ENCODE data around the gene RTRAF.
A peak's percentile ranks its signal among the peaks of the same experiment; 100 is the strongest.

RTRAF gene

DNA sequence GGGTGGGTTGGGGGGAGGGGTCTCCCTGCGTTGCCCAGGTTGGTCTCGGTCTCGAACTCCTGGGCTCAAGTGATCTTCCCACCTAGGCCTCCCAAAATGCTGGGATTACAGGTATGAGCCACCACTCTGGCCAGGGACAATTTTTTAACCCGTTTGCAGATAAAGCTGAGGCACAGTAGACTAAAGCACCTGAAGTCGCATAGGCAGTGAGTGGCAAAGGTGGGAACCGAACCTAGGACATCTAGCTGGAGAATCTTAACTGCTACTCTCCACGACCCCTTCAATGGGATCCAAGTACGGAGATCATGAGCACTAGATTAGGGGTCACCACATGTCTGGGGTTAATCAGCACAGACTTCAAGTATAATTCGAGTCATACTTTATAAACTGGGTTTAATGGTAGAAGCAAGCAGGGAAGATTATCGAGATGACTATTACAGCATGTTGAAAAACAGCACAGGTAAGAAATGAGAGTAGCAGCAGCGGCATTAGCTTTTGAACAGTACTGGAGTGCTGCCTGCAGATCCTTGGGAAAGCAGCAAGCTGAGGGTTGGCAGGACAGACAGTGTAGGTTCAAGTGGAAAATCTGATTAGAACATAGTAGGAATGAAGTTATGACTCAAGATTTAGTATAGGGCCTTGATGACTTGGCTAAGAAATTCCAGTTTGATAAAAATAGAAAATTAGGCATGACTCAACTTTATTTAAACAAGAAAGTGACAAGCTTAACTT is 55.6 kb downstream of the RTRAF start:
- no peak for DNase-seq (ENCODE audit: low read depth)
- TF ChIP-seq, protein P1, sequence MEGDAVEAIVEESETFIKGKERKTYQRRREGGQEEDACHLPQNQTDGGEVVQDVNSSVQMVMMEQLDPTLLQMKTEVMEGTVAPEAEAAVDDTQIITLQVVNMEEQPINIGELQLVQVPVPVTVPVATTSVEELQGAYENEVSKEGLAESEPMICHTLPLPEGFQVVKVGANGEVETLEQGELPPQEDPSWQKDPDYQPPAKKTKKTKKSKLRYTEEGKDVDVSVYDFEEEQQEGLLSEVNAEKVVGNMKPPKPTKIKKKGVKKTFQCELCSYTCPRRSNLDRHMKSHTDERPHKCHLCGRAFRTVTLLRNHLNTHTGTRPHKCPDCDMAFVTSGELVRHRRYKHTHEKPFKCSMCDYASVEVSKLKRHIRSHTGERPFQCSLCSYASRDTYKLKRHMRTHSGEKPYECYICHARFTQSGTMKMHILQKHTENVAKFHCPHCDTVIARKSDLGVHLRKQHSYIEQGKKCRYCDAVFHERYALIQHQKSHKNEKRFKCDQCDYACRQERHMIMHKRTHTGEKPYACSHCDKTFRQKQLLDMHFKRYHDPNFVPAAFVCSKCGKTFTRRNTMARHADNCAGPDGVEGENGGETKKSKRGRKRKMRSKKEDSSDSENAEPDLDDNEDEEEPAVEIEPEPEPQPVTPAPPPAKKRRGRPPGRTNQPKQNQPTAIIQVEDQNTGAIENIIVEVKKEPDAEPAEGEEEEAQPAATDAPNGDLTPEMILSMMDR (IDR thresholded peaks at IDR 0.05; ENCODE audit: control insufficient read depth, extremely low read depth, insufficient read depth) = no peak
- H3K4me3 ChIP-seq (ENCODE audit: low read depth, low read length) = no peak overlapping the region

DNA sequence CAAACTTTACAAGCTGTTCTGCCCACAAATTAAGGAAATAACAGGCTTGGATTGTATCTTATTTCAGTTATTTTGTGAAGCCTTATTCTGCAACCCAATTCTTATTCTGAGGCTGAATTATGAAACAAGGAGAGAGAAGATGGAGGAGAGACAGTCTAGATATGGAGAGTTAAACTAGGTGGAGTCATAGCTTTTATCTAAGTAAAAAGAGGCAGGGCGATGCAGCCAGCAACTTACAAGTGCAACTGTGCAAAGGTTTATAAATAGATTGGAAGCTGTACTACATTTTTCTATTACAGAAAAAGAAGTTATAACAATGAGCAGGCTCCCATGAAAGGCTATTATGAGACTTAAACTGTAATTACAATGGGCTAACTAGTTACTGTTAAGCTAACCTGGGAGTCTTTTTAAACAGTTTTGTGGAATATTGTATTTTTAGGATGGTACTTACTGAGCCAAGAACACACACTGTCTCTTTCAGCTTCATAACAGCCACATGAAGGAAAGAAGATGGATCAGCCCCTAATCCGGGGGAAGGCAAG is 57.1 kb downstream of the RTRAF start:
- TF ChIP-seq, protein P1 (IDR thresholded peaks at IDR 0.05; ENCODE audit: control insufficient read depth, extremely low read depth, insufficient read depth) = no peak

DNA sequence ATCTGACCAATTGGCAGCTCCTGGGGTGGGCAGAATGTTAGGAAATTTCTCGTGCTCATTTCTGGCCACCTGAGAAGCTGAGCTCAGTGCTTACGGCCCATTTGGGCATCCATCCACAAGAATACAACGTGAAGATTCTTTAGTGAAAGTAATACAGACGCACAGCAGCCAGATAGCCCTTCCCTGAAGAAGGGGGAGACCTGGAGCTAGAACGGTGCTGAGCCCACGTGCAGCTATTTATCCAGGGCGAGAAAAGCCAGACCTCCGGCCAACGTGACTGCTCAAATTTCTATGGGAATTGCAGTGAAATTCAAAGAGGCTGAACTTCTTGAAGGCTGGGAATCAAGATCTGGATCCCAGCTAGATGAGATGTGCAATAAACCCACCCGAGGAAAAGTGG is 58.8 kb downstream of the RTRAF start:
- H3K4me3 ChIP-seq (ENCODE audit: low read depth, low read length) = no peak overlapping the region
- DNase-seq (ENCODE audit: low read depth) = no peak

More for the DNA sequence above, 57.1 kb downstream of the RTRAF start:
- DNase-seq (ENCODE audit: low read depth) = no peak
- no peak overlapping the region for H3K4me3 ChIP-seq (ENCODE audit: low read depth, low read length)

DNA sequence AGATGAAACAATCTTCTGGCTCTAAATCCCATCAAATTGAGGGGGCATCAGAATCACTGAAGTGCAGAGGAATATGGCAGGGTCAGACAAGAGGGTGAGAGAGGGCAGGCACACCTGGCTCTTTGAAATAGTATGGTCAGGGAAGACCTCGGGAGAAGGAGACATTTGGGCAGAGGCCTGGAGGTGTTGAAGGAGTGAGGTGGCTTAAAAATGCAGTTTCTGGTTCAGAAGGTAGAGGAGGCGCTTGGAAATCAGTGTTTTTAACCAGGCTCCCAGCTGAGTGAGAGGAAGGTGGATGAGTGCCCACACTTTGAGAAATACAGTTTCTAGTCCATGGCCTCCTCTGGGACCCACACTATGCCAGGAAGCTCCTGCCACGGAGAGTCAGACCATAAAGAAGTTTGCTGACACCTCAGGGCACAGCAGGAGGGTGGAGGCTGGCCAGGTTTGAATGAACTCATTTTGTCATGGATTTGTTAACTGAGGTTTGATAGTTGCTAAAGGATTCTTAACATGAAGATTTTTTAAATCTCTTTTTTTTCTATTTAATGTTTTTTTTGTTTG is 59.4 kb downstream of the RTRAF start:
- DNase-seq (ENCODE audit: low read depth) = peak; percentile 68
- TF ChIP-seq, protein P1 (IDR thresholded peaks at IDR 0.05; ENCODE audit: control insufficient read depth, extremely low read depth, insufficient read depth) = no peak
- H3K4me3 ChIP-seq (ENCODE audit: low read depth, low read length) = no peak overlapping the region

More for the DNA sequence above, 58.8 kb downstream of the RTRAF start:
- TF ChIP-seq, protein P1 (IDR thresholded peaks at IDR 0.05; ENCODE audit: control insufficient read depth, extremely low read depth, insufficient read depth) = no peak

DNA sequence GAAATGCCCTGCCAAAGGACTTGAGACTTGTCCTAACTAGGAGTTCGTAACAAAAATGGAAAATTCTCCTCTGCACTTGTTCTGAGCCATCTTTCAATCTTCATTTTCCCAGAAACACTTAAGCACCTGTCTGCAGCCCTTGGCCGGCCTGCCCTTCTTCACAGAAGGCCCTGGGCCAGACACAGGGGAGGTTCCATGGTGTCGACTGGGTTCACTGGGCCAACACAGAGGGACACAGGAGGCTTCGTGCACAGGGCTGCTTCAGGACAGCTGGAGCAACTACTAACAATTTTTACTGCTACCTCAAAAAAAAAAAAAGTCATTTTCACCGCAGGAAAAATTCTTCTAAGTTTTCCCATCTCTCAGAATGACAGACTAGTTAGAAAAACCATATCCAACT is 59.9 kb downstream of the RTRAF start:
- no peak for DNase-seq (ENCODE audit: low read depth)
- TF ChIP-seq, protein P1 (IDR thresholded peaks at IDR 0.05; ENCODE audit: control insufficient read depth, extremely low read depth, insufficient read depth) = no peak
- H3K4me3 ChIP-seq (ENCODE audit: low read depth, low read length) = no peak overlapping the region

DNA sequence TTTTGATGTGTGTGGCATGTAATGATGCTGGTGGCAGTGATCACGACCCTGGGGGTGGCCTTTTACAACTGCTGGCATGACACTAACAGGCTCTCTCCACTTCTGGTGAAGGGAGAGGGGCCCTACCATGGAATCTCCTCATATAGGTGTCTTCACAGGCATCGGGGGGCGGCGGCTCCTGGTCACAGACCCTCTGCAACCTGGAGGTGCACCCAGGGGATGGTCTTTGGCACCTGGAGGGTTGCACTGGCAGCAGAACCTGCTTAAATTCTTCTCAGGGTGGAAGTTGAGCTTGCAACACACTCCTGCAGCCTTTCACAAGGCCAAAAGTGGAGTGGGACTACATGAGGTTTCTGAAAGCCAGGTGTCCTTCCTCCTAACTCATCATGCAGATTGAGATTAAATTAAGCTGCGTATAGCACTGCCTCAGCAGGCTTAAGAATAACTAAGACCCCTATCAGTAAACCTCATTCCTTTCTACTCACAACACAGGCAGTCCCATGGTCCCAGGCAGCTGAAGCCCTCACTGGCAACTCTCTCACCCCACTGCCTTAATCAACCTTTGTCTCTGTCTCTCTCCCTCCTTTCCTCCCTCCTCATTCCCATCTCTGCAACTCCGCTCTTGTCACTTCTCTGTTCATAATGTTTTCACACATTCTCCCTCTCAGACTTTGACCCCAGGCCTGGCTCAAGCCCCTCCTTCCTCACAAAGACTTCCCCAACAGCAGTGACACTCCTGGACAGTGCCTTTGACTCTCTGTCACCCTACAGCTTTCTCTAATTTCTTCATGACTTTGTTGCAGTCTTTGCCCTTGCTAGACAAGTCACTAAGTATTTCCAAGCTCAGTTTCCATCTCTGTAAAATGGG is 60.6 kb downstream of the RTRAF start:
- TF ChIP-seq, protein P1 (IDR thresholded peaks at IDR 0.05; ENCODE audit: control insufficient read depth, extremely low read depth, insufficient read depth) = no peak
- DNase-seq (ENCODE audit: low read depth) = no peak
- no peak overlapping the region for H3K4me3 ChIP-seq (ENCODE audit: low read depth, low read length)

Data from LNCaP clone FGC (cell line).